GM23338 (cell line): ENCODE measurements around the gene RRP12. TPM values are rescaled to one million over a fixed set of nuclear protein-coding genes. Genes with fewer than 3 reads are reported as not detected.

ENCODE experiments used
- ATAC-seq: fragments of 200-7000 bp; cut with Tn5 transposase; 3 replicates; pipeline ENCODE4 v1.9.1; 2020
- DNase-seq: peaks from one replicate; pipeline ENCODE4 v3.0.0-alpha.2; 2015; ENCODE audit warnings: low spot score
- H2AFZ ChIP-seq: fragments of 200-600 bp; sonication (generic); 2 replicates; pipeline ENCODE4 v1.8.0; 2016; ENCODE audit warnings: antibody characterized with exemption, mild to moderate bottlenecking, moderate library complexity
- H3F3A ChIP-seq: fragments of 200-600 bp; sonication (generic); replicated peaks from 2 replicates; pipeline ENCODE4 v1.8.0; 2017; ENCODE audit warnings: antibody characterized with exemption, mixed run types, low read depth
- H3K27ac ChIP-seq: fragments of 200-600 bp; sonication (generic); 2 replicates; pipeline ENCODE4 v1.6.1; 2016; ENCODE audit warnings: low read depth
- H3K27me3 ChIP-seq: fragments of 200-600 bp; sonication (generic); 2 replicates; pipeline ENCODE4 v1.8.0; 2016; ENCODE audit warnings: mild to moderate bottlenecking, mixed run types, moderate library complexity; ENCODE audit not compliant: insufficient read depth
- H3K36me3 ChIP-seq: fragments of 200-600 bp; sonication (generic); 2 replicates; pipeline ENCODE4 v1.8.0; 2016; ENCODE audit warnings: mild to moderate bottlenecking; ENCODE audit not compliant: insufficient read depth
- H3K4me1 ChIP-seq: fragments of 200-600 bp; sonication (generic); 2 replicates; pipeline ENCODE4 v1.8.0; 2016; ENCODE audit warnings: mild to moderate bottlenecking, moderate library complexity; ENCODE audit not compliant: insufficient read depth
- H3K4me2 ChIP-seq: fragments of 200-600 bp; sonication (generic); 2 replicates; pipeline ENCODE4 v1.7.1; 2017; ENCODE audit warnings: mixed run types
- H3K4me3 ChIP-seq: fragments of 200-600 bp; sonication (generic); 2 replicates; pipeline ENCODE4 v1.6.1; 2016; ENCODE audit warnings: mixed run types
- H3K79me2 ChIP-seq: fragments of 200-600 bp; sonication (generic); replicated peaks from 2 replicates; pipeline ENCODE4 v1.8.0; 2017; ENCODE audit warnings: mild to moderate bottlenecking; ENCODE audit not compliant: insufficient read depth
- H3K9me2 ChIP-seq: fragments of 200-600 bp; sonication (generic); 2 replicates; pipeline ENCODE4 v1.8.0; 2017; ENCODE audit not compliant: insufficient read depth
- H4K20me1 ChIP-seq: fragments of 200-600 bp; sonication (generic); replicated peaks from 2 replicates; pipeline ENCODE4 v1.8.0; 2017; ENCODE audit warnings: mild to moderate bottlenecking; ENCODE audit not compliant: insufficient read depth
- H3K27ac Mint-ChIP-seq: 2 replicates; pipeline ENCODE4 v1.8.0; 2020; ENCODE audit warnings: inconsistent platforms, mild to moderate bottlenecking, moderate library complexity, mixed read lengths
- H3K27me3 Mint-ChIP-seq: 3 replicates; pipeline ENCODE4 v1.8.0; 2022; ENCODE audit warnings: low read depth, mild to moderate bottlenecking, moderate library complexity, mixed read lengths, inconsistent platforms; ENCODE audit not compliant: insufficient read depth, poor library complexity
- H3K36me3 Mint-ChIP-seq: 3 replicates; pipeline ENCODE4 v1.8.0; 2021; ENCODE audit warnings: low read depth, mild to moderate bottlenecking, inconsistent platforms, moderate library complexity, mixed read lengths
- H3K4me1 Mint-ChIP-seq: 3 replicates; pipeline ENCODE4 v1.8.0; 2020; ENCODE audit warnings: mild to moderate bottlenecking, inconsistent platforms, mixed read lengths
- H3K4me3 Mint-ChIP-seq: 3 replicates; pipeline ENCODE4 v1.8.0; 2021; ENCODE audit warnings: moderate library complexity, mild to moderate bottlenecking, inconsistent platforms, mixed read lengths
- H3K9me3 Mint-ChIP-seq: 3 replicates; pipeline ENCODE4 v1.8.0; 2020; ENCODE audit warnings: moderate library complexity, mild to moderate bottlenecking, inconsistent platforms, mixed read lengths
- CREB1 ChIP-seq: fragments of 250-450 bp; sonication (Bioruptor Pico); IDR thresholded peaks from 2 replicates; pipeline ENCODE4 v1.5.0; 2020; ENCODE audit warnings: low read depth, mild to moderate bottlenecking, moderate library complexity
- CTCF ChIP-seq, 2 experiments: fragments of 200-600 bp in 1 of 2; sonication (generic) in 1 of 2; conservative IDR thresholded peaks; 2 replicates each; pipeline versions ENCODE4 v1.5.1 to v1.6.1; 2016 to 2017; ENCODE audit warnings: antibody characterized with exemption in 2 of 2, low read depth in 2 of 2, mild to moderate bottlenecking in 2 of 2, moderate library complexity in 1 of 2
- ETS1 ChIP-seq: IDR thresholded peaks from 2 replicates; pipeline ENCODE4 v1.6.1; 2016; ENCODE audit warnings: antibody characterized with exemption
- EZH2 ChIP-seq: fragments of 200-600 bp; sonication (generic); IDR thresholded peaks from one replicate; pipeline ENCODE4 v1.8.0; 2017; ENCODE audit warnings: antibody characterized with exemption, mild to moderate bottlenecking, low read depth; ENCODE audit not compliant: unreplicated experiment
- EZH2phosphoT487 ChIP-seq: fragments of 200-600 bp; sonication (generic); IDR thresholded peaks from one replicate; pipeline ENCODE4 v1.8.1; 2018; ENCODE audit warnings: antibody characterized with exemption; ENCODE audit not compliant: unreplicated experiment
- JUNB ChIP-seq: IDR thresholded peaks from one replicate; pipeline ENCODE4 v1.6.1; 2016; ENCODE audit warnings: antibody characterized with exemption; ENCODE audit not compliant: unreplicated experiment
- NANOG ChIP-seq: IDR thresholded peaks from 2 replicates; pipeline ENCODE4 v1.6.1; 2016; ENCODE audit warnings: antibody characterized with exemption, borderline replicate concordance
- POLR2AphosphoS5 ChIP-seq: IDR thresholded peaks from 2 replicates; pipeline ENCODE4 v1.6.1; 2016; ENCODE audit warnings: antibody characterized with exemption, low read depth
- REST ChIP-seq: IDR thresholded peaks from one replicate; pipeline ENCODE4 v1.6.1; 2018; ENCODE audit warnings: antibody characterized with exemption; ENCODE audit not compliant: unreplicated experiment
- STAT1 ChIP-seq: IDR thresholded peaks from one replicate; pipeline ENCODE4 v1.6.1; 2016; ENCODE audit warnings: antibody characterized with exemption; ENCODE audit not compliant: unreplicated experiment
- ZNF114 ChIP-seq: fragments of 250-450 bp; sonication (Bioruptor Pico); IDR thresholded peaks from 2 replicates; pipeline ENCODE4 v1.5.0; 2020; ENCODE audit warnings: mild to moderate bottlenecking, moderate library complexity
- ZNF331 ChIP-seq: fragments of 250-450 bp; sonication (Bioruptor Pico); IDR thresholded peaks from 2 replicates; pipeline ENCODE4 v1.5.0; 2020; ENCODE audit warnings: low read depth, mild to moderate bottlenecking, moderate library complexity
- ZNF462 ChIP-seq: fragments of 250-450 bp; sonication (Bioruptor Pico); IDR thresholded peaks from 2 replicates; pipeline ENCODE4 v1.5.0; 2020; ENCODE audit warnings: mild to moderate bottlenecking, moderate library complexity
- polyA plus RNA-seq: library from polyadenylated mRNA; unstranded; fragments of >200 nt; fragmentation: Nextera tagmentation; extraction: Ambion mirVana; gene quantifications from 2 replicates; pipeline ENCODE4 v1.2.1, GENCODE V29; 2016
- total RNA-seq: library from RNA; depleted of rRNA; stranded (reverse); fragments of >200 nt; shearing (Covaris generic); gene quantifications from 2 replicates; pipeline ENCODE4 v1.2.3, GENCODE V29; 2014

The RRP12 gene
- total and polyA plus RNA-seq, 2 experiments from 2014 or later, result 53.4 to 62.6 TPM

- Mint-ChIP-seq H3K4me1 (peaks cover 35% of the 10 kb centered on the region), H3K27ac (no peak overlapping the region), H3K9me3 (no peaks in the 10 kb centered on the region), H3K27me3 (peaks cover 11% of the 10 kb centered on the region), H3K4me3 (no peak overlapping the region), H3K36me3 (no peaks in the 10 kb centered on the region; the same call in 2 of the 3 replicates)
- TF ChIP-seq ETS1 (no peak), STAT1 (no peak), EZH2 (no peak), POLR2AphosphoS5 (no peak), ZNF462 (CRISPR knock-in tag) (no peak), ZNF331 (CRISPR knock-in tag) (no peak), ZNF114 (CRISPR knock-in tag) (no peak), CTCF (conservative IDR thresholded peaks at IDR 0.05; ENCODE audit: low read depth in 2 of 2) (no peak), REST (no peak), CREB1 (CRISPR knock-in tag) (no peak), JUNB (no peak), EZH2phosphoT487 (no peak), NANOG (no peak)
- Histone ChIP-seq H3K27me3 (no peaks in the 10 kb centered on the region), H2AFZ (no peak overlapping the region), H3K4me3 (no peak overlapping the region), H3K27ac (no peak overlapping the region), H3K36me3 (no peaks in the 10 kb centered on the region), H3F3A (peaks cover 15% of the 10 kb centered on the region), H3K4me2 (no peak overlapping the region), H3K4me1 (peaks cover 33% of the 10 kb centered on the region), H4K20me1 (no peaks in the 10 kb centered on the region), H3K79me2 (no peaks in the 10 kb centered on the region), H3K9me2 (no peaks in the 10 kb centered on the region)
- ATAC-seq (no peak), DNase-seq (no peak)
Observed at GRCh38 chr10:97341416-97341815, 59.7 kb downstream of the RRP12 start.
